ENCODE measurements around the gene ENTR1.

The ENTR1 gene

GRCh38 chr9:136391737-136392537, 18.5 kb downstream of the ENTR1 start:
- Histone ChIP-seq H3K9ac (ENCODE audit: low read depth, low read length) (no peak overlapping the region), H3K9me3 (ENCODE audit: insufficient read depth, low read depth, low read length) (no peaks in the 10 kb centered on the region), H3K36me3 (ENCODE audit: insufficient read depth, low read length) (peaks cover 95% of the 10 kb centered on the region), H3K4me3 (ENCODE audit: low read length) (no peak overlapping the region), H3K27ac (ENCODE audit: low read depth, low read length) (no peak overlapping the region), H3K4me1 (ENCODE audit: insufficient read depth, low read length) (no peaks in the 10 kb centered on the region), H3K27me3 (ENCODE audit: insufficient read depth, low read length) (no peaks in the 10 kb centered on the region)
- whole genome bisulfite sequencing: 95% methylated on average over 28 of the region's 28 CpGs

GRCh38 chr9:136389396-136389795, 21.0 kb downstream of the ENTR1 start:
- no peak overlapping the region for H3K4me3 ChIP-seq (ENCODE audit: low read length)
- H3K9ac ChIP-seq (ENCODE audit: low read depth, low read length): no peak overlapping the region
- 96% methylated on average over 14 of the region's 14 CpGs for WGBS
- no peaks in the 10 kb centered on the region for H3K9me3 ChIP-seq (ENCODE audit: insufficient read depth, low read depth, low read length)
- no peak overlapping the region for H3K27ac ChIP-seq (ENCODE audit: low read depth, low read length)
- H3K36me3 ChIP-seq (ENCODE audit: insufficient read depth, low read length): peaks cover 89% of the 10 kb centered on the region
- no peaks in the 10 kb centered on the region for H3K27me3 ChIP-seq (ENCODE audit: insufficient read depth, low read length)
- H3K4me1 ChIP-seq (ENCODE audit: insufficient read depth, low read length): no peaks in the 10 kb centered on the region

- WGBS: 96% methylated on average over 19 of the region's 19 CpGs
- H3K4me1 ChIP-seq (ENCODE audit: insufficient read depth, low read length): no peaks in the 10 kb centered on the region
- H3K4me3 ChIP-seq (ENCODE audit: low read length): no peak overlapping the region
- peaks cover 88% of the 10 kb centered on the region for H3K36me3 ChIP-seq (ENCODE audit: insufficient read depth, low read length)
- no peak overlapping the region for H3K27ac ChIP-seq (ENCODE audit: low read depth, low read length)
- H3K9me3 ChIP-seq (ENCODE audit: insufficient read depth, low read depth, low read length): no peaks in the 10 kb centered on the region
- no peaks in the 10 kb centered on the region for H3K27me3 ChIP-seq (ENCODE audit: insufficient read depth, low read length)
- H3K9ac ChIP-seq (ENCODE audit: low read depth, low read length): no peak overlapping the region
Measured at GRCh38 chr9:136387217-136387616, 23.2 kb downstream of the ENTR1 start.

- no peak overlapping the region for H3K27ac ChIP-seq (ENCODE audit: low read depth, low read length)
- no peak overlapping the region for H3K9ac ChIP-seq (ENCODE audit: low read depth, low read length)
- H3K4me3 ChIP-seq (ENCODE audit: low read length): no peak overlapping the region
- no peaks in the 10 kb centered on the region for H3K4me1 ChIP-seq (ENCODE audit: insufficient read depth, low read length)
- peaks cover 88% of the 10 kb centered on the region for H3K36me3 ChIP-seq (ENCODE audit: insufficient read depth, low read length)
- H3K27me3 ChIP-seq (ENCODE audit: insufficient read depth, low read length): no peaks in the 10 kb centered on the region
- WGBS: 96% methylated on average over 13 of the region's 13 CpGs
- H3K9me3 ChIP-seq (ENCODE audit: insufficient read depth, low read depth, low read length): no peaks in the 10 kb centered on the region
Measured at GRCh38 chr9:136386018-136386417, 24.4 kb downstream of the ENTR1 start.

- 96% methylated on average over 11 of the region's 11 CpGs for WGBS
- Histone ChIP-seq H3K4me3 (ENCODE audit: low read length) (no peak overlapping the region), H3K36me3 (ENCODE audit: insufficient read depth, low read length) (peaks cover 89% of the 10 kb centered on the region)
Measured at GRCh38 chr9:136385015-136385414, 25.4 kb downstream of the ENTR1 start.

GRCh38 chr9:136383436-136383835, 27.0 kb downstream of the ENTR1 start:
- Histone ChIP-seq H3K27ac (ENCODE audit: low read depth, low read length) (no peak overlapping the region), H3K9me3 (ENCODE audit: insufficient read depth, low read depth, low read length) (no peaks in the 10 kb centered on the region), H3K4me1 (ENCODE audit: insufficient read depth, low read length) (no peaks in the 10 kb centered on the region), H3K36me3 (ENCODE audit: insufficient read depth, low read length) (peaks cover 83% of the 10 kb centered on the region), H3K4me3 (ENCODE audit: low read length) (no peak overlapping the region), H3K27me3 (ENCODE audit: insufficient read depth, low read length) (no peaks in the 10 kb centered on the region), H3K9ac (ENCODE audit: low read depth, low read length) (no peak overlapping the region; the same call in 1 of the 2 replicates)
- 97% methylated on average over 20 of the region's 20 CpGs for WGBS

More at GRCh38 chr9:136385015-136385414, 25.4 kb downstream of the ENTR1 start:
- Histone ChIP-seq H3K27me3 (ENCODE audit: insufficient read depth, low read length) (no peaks in the 10 kb centered on the region), H3K9ac (ENCODE audit: low read depth, low read length) (no peak overlapping the region), H3K9me3 (ENCODE audit: insufficient read depth, low read depth, low read length) (no peaks in the 10 kb centered on the region), H3K27ac (ENCODE audit: low read depth, low read length) (no peak overlapping the region), H3K4me1 (ENCODE audit: insufficient read depth, low read length) (no peaks in the 10 kb centered on the region)

GRCh38 chr9:136381966-136382513, 28.4 kb downstream of the ENTR1 start:
- Histone ChIP-seq H3K4me1 (ENCODE audit: insufficient read depth, low read length) (no peaks in the 10 kb centered on the region), H3K9ac (ENCODE audit: low read depth, low read length) (no peak overlapping the region), H3K27me3 (ENCODE audit: insufficient read depth, low read length) (no peaks in the 10 kb centered on the region), H3K4me3 (ENCODE audit: low read length) (no peak overlapping the region), H3K36me3 (ENCODE audit: insufficient read depth, low read length) (peaks cover 69% of the 10 kb centered on the region), H3K27ac (ENCODE audit: low read depth, low read length) (no peak overlapping the region), H3K9me3 (ENCODE audit: insufficient read depth, low read depth, low read length) (no peaks in the 10 kb centered on the region)
- WGBS: 91% methylated on average over 25 of the region's 25 CpGs

- WGBS: 95% methylated on average over 9 of the region's 9 CpGs
- no peaks in the 10 kb centered on the region for H3K4me1 ChIP-seq (ENCODE audit: insufficient read depth, low read length)
- no peak overlapping the region for H3K4me3 ChIP-seq (ENCODE audit: low read length)
- H3K27ac ChIP-seq (ENCODE audit: low read depth, low read length): no peak overlapping the region
- no peaks in the 10 kb centered on the region for H3K9me3 ChIP-seq (ENCODE audit: insufficient read depth, low read depth, low read length)
- no peak overlapping the region for H3K9ac ChIP-seq (ENCODE audit: low read depth, low read length)
- no peaks in the 10 kb centered on the region for H3K27me3 ChIP-seq (ENCODE audit: insufficient read depth, low read length)
- peaks cover 72% of the 10 kb centered on the region for H3K36me3 ChIP-seq (ENCODE audit: insufficient read depth, low read length)
Measured at GRCh38 chr9:136381311-136381710, 29.1 kb downstream of the ENTR1 start.

GRCh38 chr9:136380381-136380780, 30.0 kb downstream of the ENTR1 start:
- WGBS: 95% methylated on average over 17 of the region's 17 CpGs
- Histone ChIP-seq H3K27me3 (ENCODE audit: insufficient read depth, low read length) (no peaks in the 10 kb centered on the region), H3K9ac (ENCODE audit: low read depth, low read length) (no peak overlapping the region), H3K4me1 (ENCODE audit: insufficient read depth, low read length) (no peaks in the 10 kb centered on the region), H3K36me3 (ENCODE audit: insufficient read depth, low read length) (peaks cover 74% of the 10 kb centered on the region), H3K4me3 (ENCODE audit: low read length) (no peak overlapping the region), H3K27ac (ENCODE audit: low read depth, low read length) (no peak overlapping the region), H3K9me3 (ENCODE audit: insufficient read depth, low read depth, low read length) (no peaks in the 10 kb centered on the region)

- Histone ChIP-seq H3K27ac (ENCODE audit: low read depth, low read length) (no peak overlapping the region), H3K36me3 (ENCODE audit: insufficient read depth, low read length) (peaks cover 74% of the 10 kb centered on the region), H3K4me3 (ENCODE audit: low read length) (no peak overlapping the region), H3K9ac (ENCODE audit: low read depth, low read length) (no peak overlapping the region), H3K4me1 (ENCODE audit: insufficient read depth, low read length) (no peaks in the 10 kb centered on the region), H3K9me3 (ENCODE audit: insufficient read depth, low read depth, low read length) (no peaks in the 10 kb centered on the region), H3K27me3 (ENCODE audit: insufficient read depth, low read length) (no peaks in the 10 kb centered on the region)
- WGBS: 90% methylated on average over 11 of the region's 11 CpGs
Measured at GRCh38 chr9:136379891-136380290, 30.5 kb downstream of the ENTR1 start.

- 96% methylated on average over 11 of the region's 11 CpGs for WGBS
- no peak overlapping the region for H3K27ac ChIP-seq (ENCODE audit: low read depth, low read length)
Measured at GRCh38 chr9:136379401-136379800, 31.0 kb downstream of the ENTR1 start.

More at GRCh38 chr9:136379401-136379800, 31.0 kb downstream of the ENTR1 start:
- Histone ChIP-seq H3K4me1 (ENCODE audit: insufficient read depth, low read length) (no peaks in the 10 kb centered on the region), H3K36me3 (ENCODE audit: insufficient read depth, low read length) (peaks cover 73% of the 10 kb centered on the region), H3K9me3 (ENCODE audit: insufficient read depth, low read depth, low read length) (no peaks in the 10 kb centered on the region), H3K27me3 (ENCODE audit: insufficient read depth, low read length) (no peaks in the 10 kb centered on the region), H3K9ac (ENCODE audit: low read depth, low read length) (no peak overlapping the region), H3K4me3 (ENCODE audit: low read length) (no peak overlapping the region)
